ENCODE results near the gene LTA4H. TPM values are rescaled to one million over a fixed set of nuclear protein-coding genes. Genes with fewer than 3 reads are reported as not detected.

Gene LTA4H
- total and polyA plus RNA-seq, 2 of the 4 experiments (the other 2 are of a cell fraction) = 41.0 to 43.3 TPM

DNA sequence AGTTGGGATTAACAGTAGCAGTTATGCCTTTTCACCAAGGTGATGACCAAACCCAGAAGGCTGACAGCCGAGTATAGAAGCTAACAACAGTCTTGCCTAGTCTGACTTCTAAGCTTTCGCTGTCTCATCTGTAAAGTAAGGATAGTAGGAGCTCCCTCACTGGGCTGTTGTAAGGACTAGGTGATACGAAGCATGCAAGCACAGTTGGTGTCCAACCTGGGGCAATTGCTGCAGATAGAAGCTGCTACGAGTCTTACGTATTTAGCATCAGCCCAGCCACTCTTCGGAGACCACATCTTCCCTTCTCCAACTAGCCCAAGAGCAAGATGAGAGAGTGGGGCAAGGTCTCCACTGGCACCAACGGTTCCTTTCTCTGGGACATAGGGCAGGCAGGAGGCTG lies 45.3 kb downstream of the LTA4H start:
- Histone ChIP-seq H2AK5ac (ENCODE audit: low read depth, low read length) (no peak overlapping the region), H4K8ac (ENCODE audit: low read depth in 2 of 2, low read length in 2 of 2) (no peak overlapping the region), H3K9ac (ENCODE audit: low read depth, low read length) (no peak overlapping the region), H3K27me3 (ENCODE audit: control insufficient read depth, insufficient read depth, low read length) (peaks cover 20% of the 10 kb centered on the region), H2AK9ac (replicated peaks; ENCODE audit: low read depth, low read length, poor library complexity) (no peak overlapping the region), H2BK5ac (ENCODE audit: low read depth, low read length, poor library complexity, severe bottlenecking) (no peak overlapping the region), H3K4me2 (ENCODE audit: low read depth, low read length) (no peak overlapping the region), H3K27ac (ENCODE audit: insufficient read depth, low read length) (no peak overlapping the region), H3K14ac (replicated peaks; ENCODE audit: low read depth, low read length) (no peak overlapping the region), H2AFZ (replicated peaks; ENCODE audit: low read length, poor library complexity) (no peak overlapping the region), H2BK20ac (ENCODE audit: low read depth, low read length) (no peak overlapping the region), H3K23ac (ENCODE audit: low read depth, low read length) (no peak overlapping the region), H3K56ac (ENCODE audit: extremely low read depth, insufficient read depth, low read length) (no peak overlapping the region), H4K91ac (ENCODE audit: insufficient read depth, low read depth, low read length) (no peak overlapping the region), H3K9me1 (ENCODE audit: insufficient read depth, low read length) (no peaks in the 10 kb centered on the region), H3K4ac (ENCODE audit: low read depth, low read length) (no peak overlapping the region), H3K4me3 (ENCODE audit: insufficient read depth, low read depth, low read length) (no peak overlapping the region), H3K36me3 (ENCODE audit: control insufficient read depth, insufficient read depth, low read length) (no peaks in the 10 kb centered on the region), H2BK15ac (ENCODE audit: low read depth, low read length) (no peak overlapping the region), H3K4me1 (ENCODE audit: control insufficient read depth, insufficient read depth, low read length) (peaks cover 2% of the 10 kb centered on the region; the same call in 1 of the 2 replicates), H3K79me1 (ENCODE audit: low read depth in 1 of 2, low read length in 2 of 2) (no peaks in the 10 kb centered on the region), H4K5ac (ENCODE audit: low read depth, low read length) (no peak overlapping the region), H3K18ac (ENCODE audit: low read depth, low read length) (no peak overlapping the region), H2BK120ac (ENCODE audit: low read depth, low read length) (no peak overlapping the region), H4K20me1 (ENCODE audit: insufficient read depth, low read length) (no peaks in the 10 kb centered on the region), H3K9me3 (ENCODE audit: control insufficient read depth, insufficient read depth, low read length) (no peaks in the 10 kb centered on the region)
- in situ Hi-C loops (cut with MboI; ENCODE audit: low sequenced_read_pairs) = no loop called here
- POLR2A ChIA-PET (ENCODE audit: unreplicated experiment) = no interaction called here
- DNase-seq (no peak), ATAC-seq (ENCODE audit: low read depth) (no peak)
- BruUV-seq (replicated peaks) = no TSS peak
- intact Hi-C loops (cut with micrococcal nuclease) = no loop called here
- CTCF ChIA-PET = interaction anchor here (2.1 kb wide), 1 partner anchor 8 kb away, joined by 11 read pairs; no protein-coding TSS in a partner anchor
- dilution Hi-C loops (cut with HindIII; ENCODE audit: low sequenced_read_pairs, unreplicated experiment) = no loop called here
- 100% methylated on average over 1 of the region's 7 CpGs; no CpG with 5 or more reads in 1 of the 2 experiments for WGBS, 2 experiments (ENCODE audit: extremely low coverage in 2 of 2, insufficient read length in 1 of 2)
- TF ChIP-seq BHLHE40 (IDR thresholded peaks at IDR 0.05; ENCODE audit: low read depth, low read length) (no peak), RFX5 (IDR thresholded peaks at IDR 0.05; ENCODE audit: low read depth, low read length) (no peak), FOS (IDR thresholded peaks at IDR 0.05; ENCODE audit: low read depth, low read length) (no peak), NFE2L2 (IDR thresholded peaks at IDR 0.05; ENCODE audit: low read depth, low read length) (no peak), RAD21 (IDR thresholded peaks at IDR 0.05; ENCODE audit: low read length) (no peak), MXI1 (IDR thresholded peaks at IDR 0.05; ENCODE audit: borderline replicate concordance, low read depth, low read length) (no peak), CHD1 (IDR thresholded peaks at IDR 0.05; ENCODE audit: low read depth, low read length) (no peak), MAFK (IDR thresholded peaks at IDR 0.05; ENCODE audit: low read depth, low read length) (no peak), POLR2A (IDR thresholded peaks at IDR 0.05; ENCODE audit: low read depth, low read length) (no peak), CEBPB (IDR thresholded peaks at IDR 0.05; ENCODE audit: low read depth, low read length) (no peak), SMC3 (IDR thresholded peaks at IDR 0.05; ENCODE audit: low read depth, low read length) (no peak), RCOR1 (IDR thresholded peaks at IDR 0.05; ENCODE audit: insufficient replicate concordance, low read length) (no peak), MAZ (IDR thresholded peaks at IDR 0.05; ENCODE audit: borderline replicate concordance, low read depth, low read length) (no peak)
- TF ChIP-seq, protein P1, sequence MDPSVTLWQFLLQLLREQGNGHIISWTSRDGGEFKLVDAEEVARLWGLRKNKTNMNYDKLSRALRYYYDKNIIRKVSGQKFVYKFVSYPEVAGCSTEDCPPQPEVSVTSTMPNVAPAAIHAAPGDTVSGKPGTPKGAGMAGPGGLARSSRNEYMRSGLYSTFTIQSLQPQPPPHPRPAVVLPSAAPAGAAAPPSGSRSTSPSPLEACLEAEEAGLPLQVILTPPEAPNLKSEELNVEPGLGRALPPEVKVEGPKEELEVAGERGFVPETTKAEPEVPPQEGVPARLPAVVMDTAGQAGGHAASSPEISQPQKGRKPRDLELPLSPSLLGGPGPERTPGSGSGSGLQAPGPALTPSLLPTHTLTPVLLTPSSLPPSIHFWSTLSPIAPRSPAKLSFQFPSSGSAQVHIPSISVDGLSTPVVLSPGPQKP (IDR thresholded peaks at IDR 0.05; ENCODE audit: borderline replicate concordance, low read depth, low read length) = no peak
- TF ChIP-seq, protein P2, sequence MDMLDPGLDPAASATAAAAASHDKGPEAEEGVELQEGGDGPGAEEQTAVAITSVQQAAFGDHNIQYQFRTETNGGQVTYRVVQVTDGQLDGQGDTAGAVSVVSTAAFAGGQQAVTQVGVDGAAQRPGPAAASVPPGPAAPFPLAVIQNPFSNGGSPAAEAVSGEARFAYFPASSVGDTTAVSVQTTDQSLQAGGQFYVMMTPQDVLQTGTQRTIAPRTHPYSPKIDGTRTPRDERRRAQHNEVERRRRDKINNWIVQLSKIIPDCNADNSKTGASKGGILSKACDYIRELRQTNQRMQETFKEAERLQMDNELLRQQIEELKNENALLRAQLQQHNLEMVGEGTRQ (IDR thresholded peaks at IDR 0.05; ENCODE audit: low read depth, low read length) = no peak
- TF ChIP-seq, protein P3, sequence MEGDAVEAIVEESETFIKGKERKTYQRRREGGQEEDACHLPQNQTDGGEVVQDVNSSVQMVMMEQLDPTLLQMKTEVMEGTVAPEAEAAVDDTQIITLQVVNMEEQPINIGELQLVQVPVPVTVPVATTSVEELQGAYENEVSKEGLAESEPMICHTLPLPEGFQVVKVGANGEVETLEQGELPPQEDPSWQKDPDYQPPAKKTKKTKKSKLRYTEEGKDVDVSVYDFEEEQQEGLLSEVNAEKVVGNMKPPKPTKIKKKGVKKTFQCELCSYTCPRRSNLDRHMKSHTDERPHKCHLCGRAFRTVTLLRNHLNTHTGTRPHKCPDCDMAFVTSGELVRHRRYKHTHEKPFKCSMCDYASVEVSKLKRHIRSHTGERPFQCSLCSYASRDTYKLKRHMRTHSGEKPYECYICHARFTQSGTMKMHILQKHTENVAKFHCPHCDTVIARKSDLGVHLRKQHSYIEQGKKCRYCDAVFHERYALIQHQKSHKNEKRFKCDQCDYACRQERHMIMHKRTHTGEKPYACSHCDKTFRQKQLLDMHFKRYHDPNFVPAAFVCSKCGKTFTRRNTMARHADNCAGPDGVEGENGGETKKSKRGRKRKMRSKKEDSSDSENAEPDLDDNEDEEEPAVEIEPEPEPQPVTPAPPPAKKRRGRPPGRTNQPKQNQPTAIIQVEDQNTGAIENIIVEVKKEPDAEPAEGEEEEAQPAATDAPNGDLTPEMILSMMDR (conservative IDR thresholded peaks at IDR 0.05; ENCODE audit: low read depth, low read length) = no peak

Measured in IMR-90 (cell line).